Activated gamma-delta T cell treated with Interleukin-2 at 50 U/mL for 16 hours (primary cell): Measurements from ENCODE around the gene CNGB1.
"Not testable (repeated sequence)": the region's sequence is repeated elsewhere in the genome, so short reads cannot be mapped to it uniquely, and the experiment has no call there.

Experiments used
- DNase-seq: peaks from one replicate; pipeline ENCODE4 v3.0.0-alpha.2; 2020

Gene CNGB1

GRCh38 chr16:57970970-57971369 lies at the start of gene CNGB1:
Gene CNGB1 (minus strand): TSS chr16:57971128. CDS start chr16:57967286, 3,842 bp downstream.
- DNase-seq, result no peak

DNA sequence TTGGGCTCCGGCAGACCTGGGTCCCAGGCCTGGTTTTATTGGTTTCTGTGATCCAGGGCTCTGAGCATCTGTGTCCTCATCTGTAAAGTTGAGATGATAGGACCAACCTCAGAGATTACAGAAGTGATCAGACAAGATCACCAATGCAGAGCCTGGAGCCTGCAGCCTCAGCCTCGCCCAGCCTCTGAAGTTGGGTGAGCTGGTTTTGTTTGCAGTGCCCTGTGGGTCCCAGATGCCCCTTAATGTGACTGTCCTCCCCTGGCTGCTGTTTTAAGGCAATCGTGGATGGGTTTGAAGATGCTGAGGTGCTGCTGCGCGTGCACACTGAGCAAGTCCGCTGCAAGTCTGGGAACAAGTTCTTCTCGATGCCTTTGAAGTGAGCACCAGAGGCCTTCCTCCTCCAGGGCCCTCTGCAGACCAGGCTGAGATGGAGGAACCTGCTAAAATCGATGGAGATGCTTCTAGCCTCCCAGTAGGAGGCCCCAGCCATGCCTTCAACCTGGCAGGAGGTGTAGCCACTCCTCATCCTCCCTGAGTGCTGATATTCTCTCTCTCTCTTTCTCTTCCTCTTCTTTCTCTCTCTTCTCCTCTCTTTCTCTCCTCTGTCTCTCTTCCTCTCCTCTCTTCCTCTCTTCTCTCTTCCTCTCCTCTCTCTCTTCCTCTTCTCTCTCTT lies 49.1 kb upstream of the CNGB1 start:
- no peak for DNase-seq

GRCh38 chr16:58018803-58019202 lies 47.9 kb upstream of the CNGB1 start:
- no peak for DNase-seq

DNA sequence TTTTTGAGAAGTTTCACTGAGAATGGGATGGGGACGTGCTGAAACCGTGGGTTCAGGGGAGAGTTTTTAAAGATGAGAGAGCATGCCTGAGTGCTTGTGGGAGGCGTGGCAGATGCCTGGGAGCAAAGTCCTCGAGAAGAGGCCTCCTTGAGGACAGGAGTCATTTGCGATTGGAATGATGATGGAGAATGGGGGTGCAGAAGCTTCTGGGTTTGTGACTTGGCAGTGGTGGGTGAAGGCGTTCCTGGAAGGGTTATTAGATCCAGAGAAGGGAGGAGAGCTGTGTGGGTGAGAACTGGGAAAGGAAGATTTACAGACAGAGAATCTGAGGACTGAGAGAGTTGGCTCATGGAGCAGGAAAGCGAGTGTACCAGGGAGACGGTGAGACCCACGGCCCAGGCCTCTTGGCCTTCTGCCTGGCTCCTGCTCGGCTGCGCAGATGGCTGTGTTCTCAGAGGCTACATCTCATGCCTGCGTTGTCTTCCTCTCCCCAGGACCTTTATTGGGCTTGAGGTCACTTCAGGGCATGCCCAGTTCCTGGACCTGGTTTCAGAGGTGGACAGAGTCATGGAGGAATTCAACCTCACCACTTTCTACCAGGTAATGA lies 46.0 kb upstream of the CNGB1 start:
- no peak for DNase-seq

DNA sequence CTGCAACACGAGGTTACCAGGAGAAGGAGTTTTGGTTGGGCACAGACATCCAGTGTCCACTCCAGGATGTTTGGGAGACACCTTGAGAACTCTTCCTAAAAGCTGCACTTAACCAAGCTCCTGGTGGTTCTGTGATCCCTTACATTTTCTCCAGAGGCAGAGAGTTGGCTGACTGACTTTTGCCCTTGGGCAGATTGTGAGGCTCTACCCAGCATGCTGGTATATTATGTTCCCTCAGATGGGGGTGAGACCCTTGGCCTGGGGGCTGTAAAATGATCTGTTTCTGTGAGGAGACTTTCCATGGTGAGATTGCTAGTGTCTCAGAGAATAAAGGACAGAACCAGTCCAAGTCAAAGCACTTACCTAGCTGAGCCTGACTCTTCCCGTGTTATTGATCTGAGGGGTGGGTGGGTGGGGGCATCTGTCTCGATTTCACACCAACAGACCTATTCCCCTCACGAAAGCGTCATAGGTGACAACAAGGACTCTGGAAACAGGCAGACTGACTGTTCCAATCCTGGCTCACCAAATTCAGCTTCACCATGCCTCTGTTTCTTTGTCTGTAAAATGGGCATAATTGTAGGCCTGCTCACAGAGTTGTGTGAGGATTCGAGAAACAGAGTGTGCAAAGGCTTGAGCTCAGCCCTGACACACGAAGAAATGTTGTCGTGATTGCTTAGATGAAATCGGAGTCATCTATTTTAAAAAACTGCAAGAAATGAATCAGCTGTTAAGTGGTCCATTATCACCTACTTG lies 42.5 kb upstream of the CNGB1 start:
- DNase-seq, result no peak

GRCh38 chr16:58012481-58012880 lies 41.6 kb upstream of the CNGB1 start:
- no peak for DNase-seq

- no peak for DNase-seq
These were observed 40.7 kb upstream of the CNGB1 start for GRCh38 chr16:58011652-58012051.

DNA sequence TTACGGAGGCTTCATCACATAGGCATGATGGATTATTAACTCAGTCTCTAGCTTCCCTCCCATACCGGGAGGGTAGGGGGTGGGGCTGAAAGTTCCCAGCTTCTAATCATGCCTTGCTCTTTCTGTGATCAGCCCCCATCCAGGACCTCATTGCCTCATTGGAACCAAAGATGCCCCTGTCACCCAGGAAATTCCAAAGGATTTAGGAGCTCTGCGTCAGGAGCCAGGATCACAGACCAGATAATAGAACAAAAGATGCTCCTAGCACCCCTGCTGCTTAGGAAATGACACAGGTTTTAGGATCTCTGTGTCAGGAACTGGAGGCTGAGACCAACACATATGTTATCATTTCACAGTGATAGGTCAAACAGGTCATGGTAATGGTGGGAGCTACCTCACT lies 40.0 kb upstream of the CNGB1 start:
- DNase-seq, result no peak

- DNase-seq, result no peak
These were observed 39.0 kb upstream of the CNGB1 start for GRCh38 chr16:58009856-58010416.

GRCh38 chr16:58004736-58005135 lies 33.8 kb upstream of the CNGB1 start:
- DNase-seq, result not testable (repeated sequence)

DNA sequence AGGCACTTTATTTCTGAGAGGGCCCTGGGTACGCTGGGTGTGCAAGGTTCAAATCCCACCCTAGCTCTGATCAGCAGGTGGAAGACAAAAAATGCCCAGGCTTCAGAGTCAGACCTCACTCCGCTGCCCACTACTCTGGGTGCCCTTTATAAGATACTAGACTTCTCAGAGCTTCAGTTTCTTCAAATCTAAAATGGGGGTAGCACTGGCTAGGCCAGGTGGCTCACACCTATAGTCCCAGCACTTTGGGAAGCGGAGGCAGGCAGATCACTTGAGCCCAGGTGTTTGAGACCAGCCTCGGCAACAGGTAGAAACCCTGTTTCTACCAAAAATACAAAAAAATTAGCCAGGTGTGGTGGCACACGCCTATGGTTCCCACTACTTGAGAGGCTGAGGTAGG lies 32.0 kb upstream of the CNGB1 start:
- DNase-seq, result no peak

- DNase-seq, result no peak
These were observed 31.5 kb upstream of the CNGB1 start for GRCh38 chr16:58002416-58002800.

GRCh38 chr16:58001781-58002415 lies 31.0 kb upstream of the CNGB1 start:
- no peak for DNase-seq

GRCh38 chr16:58000706-58001676 lies 30.1 kb upstream of the CNGB1 start, which contains the start of gene USB1:
Gene USB1 (plus strand): TSS chr16:58001407. CDS start chr16:58001484, 77 bp downstream.
- DNase-seq, result peak; percentile 80

GRCh38 chr16:57999971-58000705 lies 29.2 kb upstream of the CNGB1 start, which contains the start of gene ZNF319:
Gene ZNF319 (minus strand): TSS chr16:58000672. CDS start chr16:57998265, 2,407 bp downstream.
- peak; percentile 19 for DNase-seq

GRCh38 chr16:57999366-57999970 lies 28.5 kb upstream of the CNGB1 start:
- peak; percentile 25 for DNase-seq

GRCh38 chr16:57998992-57999365 lies 28.1 kb upstream of the CNGB1 start:
- DNase-seq, result no peak

- DNase-seq, result peak; percentile 57
These were observed 27.6 kb upstream of the CNGB1 start for GRCh38 chr16:57998486-57998885.

- DNase-seq, result no peak
These were observed 26.8 kb upstream of the CNGB1 start for GRCh38 chr16:57997528-57998265.

DNA sequence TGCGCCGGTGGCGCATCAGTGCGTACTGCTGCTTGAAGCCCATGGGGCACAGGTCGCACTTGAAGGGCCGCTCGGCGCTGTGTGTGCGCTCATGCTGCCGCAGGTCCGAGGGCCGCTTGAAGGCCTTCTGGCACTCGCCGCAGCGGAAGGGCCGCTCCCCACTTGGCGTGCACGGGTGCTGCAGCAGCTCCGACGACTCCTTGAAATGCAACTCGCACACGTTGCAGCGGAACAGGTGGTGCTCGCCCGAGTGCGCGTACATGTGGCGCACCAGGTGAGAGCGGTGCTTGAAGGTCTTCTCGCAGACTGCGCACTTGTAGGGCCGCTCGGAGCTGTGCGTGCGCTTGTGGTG lies 26.2 kb upstream of the CNGB1 start:
- no peak for DNase-seq
